T-cell (primary cell): ENCODE data around the gene ZWILCH. TPM values are rescaled to one million over a fixed set of nuclear protein-coding genes. Genes with fewer than 3 reads are reported as not detected.

Experiments
- ATAC-seq, 4 experiments: fragments of 200-7000 bp in 3 of 4; fragments of 150-1000 bp in 1 of 4; cut with Tn5 transposase; replicated peaks in 1 of 4; 1 replicate in 3 of 4; 2 replicates in 1 of 4; pipeline ENCODE4 v1.10.0; 2021; ENCODE audit warnings: moderate library complexity in 3 of 4, mild to moderate bottlenecking in 2 of 4, moderate number of reproducible peaks in 1 of 4
- CTCF ChIA-PET, 2 donors: fragments of 300-600 bp; sonication (Branson Sonifier 250); formaldehyde crosslinking; loops; one replicate each; lab custom pipeline; 2022; ENCODE audit warnings: antibody characterized with exemption in 2 of 2; lab: Charles Lee
- POLR2A ChIA-PET, 2 donors: fragments of 300-600 bp; sonication (Branson Sonifier 250); formaldehyde crosslinking; loops; one replicate each; lab custom pipeline; 2022; ENCODE audit warnings: antibody characterized with exemption in 2 of 2; lab: Charles Lee
- DNase-seq, 35 experiments: peaks; one replicate each; pipeline versions ENCODE4 v3.0.0 to v3.0.0-alpha.2; 2013 to 2023
- H3K27ac ChIP-seq: one replicate; pipeline ENCODE4 v1.5.1; 2013; ENCODE audit warnings: low read length
- H3K27me3 ChIP-seq, 2 experiments: replicated peaks in 1 of 2; 1 replicate in 1 of 2; 2 replicates in 1 of 2; pipeline versions ENCODE4 v1.6.1 to v1.7.0; 2013; ENCODE audit warnings: low read length in 1 of 2, mixed read lengths in 1 of 2; ENCODE audit not compliant: control insufficient read depth in 2 of 2, insufficient read depth in 2 of 2; ENCODE audit errors: extremely low read depth in 1 of 2
- H3K36me3 ChIP-seq, 2 donors: 1 replicate in 1 of 2; 2 replicates in 1 of 2; pipeline versions ENCODE4 v1.6.1 to v1.7.0; 2013; ENCODE audit warnings: low read length in 1 of 2; ENCODE audit not compliant: control insufficient read depth in 2 of 2, insufficient read depth in 1 of 2; ENCODE audit errors: extremely low read depth in 1 of 2
- H3K4me1 ChIP-seq, 2 experiments: 1 replicate in 1 of 2; 2 replicates in 1 of 2; pipeline versions ENCODE4 v1.6.1 to v1.7.0; 2013; ENCODE audit warnings: low read length in 2 of 2, mixed read lengths in 1 of 2; ENCODE audit not compliant: insufficient read depth in 2 of 2, control insufficient read depth in 1 of 2; ENCODE audit errors: extremely low read depth in 1 of 2
- H3K4me3 ChIP-seq, 2 donors: 1 replicate in 1 of 2; 2 replicates in 1 of 2; pipeline versions ENCODE4 v1.5.1 to v1.7.0; 2013; ENCODE audit warnings: mild to moderate bottlenecking in 2 of 2, low read length in 1 of 2, moderate library complexity in 1 of 2; ENCODE audit not compliant: control insufficient read depth in 1 of 2; ENCODE audit errors: extremely low read depth in 1 of 2
- H3K9me3 ChIP-seq: 2 replicates; pipeline ENCODE4 v1.7.0; 2013
- H3K27ac Mint-ChIP-seq, 2 donors: one replicate each; pipeline ENCODE4 v1.8.0; 2020 to 2021; ENCODE audit warnings: mild to moderate bottlenecking in 2 of 2, mixed read lengths in 2 of 2
- H3K27me3 Mint-ChIP-seq, 2 donors: one replicate each; pipeline ENCODE4 v1.8.0; 2021 to 2022; ENCODE audit warnings: mixed read lengths in 2 of 2
- H3K36me3 Mint-ChIP-seq: one replicate; pipeline ENCODE4 v1.8.0; 2021; ENCODE audit warnings: mixed read lengths
- H3K4me1 Mint-ChIP-seq, 3 donors: one replicate each; pipeline ENCODE4 v1.8.0; 2020 to 2022; ENCODE audit warnings: mixed read lengths in 3 of 3, mild to moderate bottlenecking in 1 of 3
- H3K4me3 Mint-ChIP-seq, 3 donors: one replicate each; pipeline ENCODE4 v1.8.0; 2020 to 2022; ENCODE audit warnings: mild to moderate bottlenecking in 3 of 3, mixed read lengths in 3 of 3, moderate library complexity in 3 of 3
- H3K9me3 Mint-ChIP-seq, 3 donors: one replicate each; pipeline ENCODE4 v1.8.0; 2020 to 2022; ENCODE audit warnings: mixed read lengths in 3 of 3
- WGBS: methylation state at CpG from one replicate; pipeline ENCODE4 v1.1.5; 2013; ENCODE audit warnings: missing lambda C conversion rate; ENCODE audit not compliant: insufficient coverage; 5-methylcytosine and 5-hydroxymethylcytosine counted together
- total RNA-seq, 35 experiments: library from RNA in 6 of 35; stranded (reverse) in 6 of 35; fragments of 120-200 nt in 1 of 35; gene quantifications; one replicate each; pipeline versions ENCODE4 v1.2.1 to v1.2.4 and lab custom pipeline; 2013 to 2026

Gene ZWILCH
- total RNA-seq, 5 donors from 2014 or later (not counting 1 experiment from before 2014, with no cell fraction given), result 4.9 to 9.2 (median 6.2) TPM

DNA sequence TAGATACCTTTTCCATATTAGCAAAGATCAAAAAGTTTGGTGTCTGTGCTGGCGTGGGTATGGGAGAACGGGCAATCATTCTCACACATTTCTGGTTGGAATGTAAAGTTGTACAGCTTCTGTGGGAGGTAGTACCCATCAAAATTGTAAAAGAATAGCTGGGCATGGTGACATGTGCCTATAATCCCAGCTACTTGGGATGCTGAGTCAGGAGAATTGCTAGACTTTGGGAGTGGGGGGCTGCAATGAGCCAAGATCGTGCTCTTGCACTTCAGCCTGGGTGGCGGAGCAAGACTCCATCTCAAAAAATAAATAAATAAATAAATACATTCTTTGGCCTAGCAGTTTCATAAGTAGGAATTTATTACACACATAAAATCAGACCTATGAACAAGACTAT lies 37.8 kb downstream of the ZWILCH start:
- no peaks in the 10 kb centered on the region for H3K27me3 Mint-ChIP-seq
- H3K4me1 Mint-ChIP-seq, result no peaks in the 10 kb centered on the region
- H3K9me3 Mint-ChIP-seq, result no peaks in the 10 kb centered on the region
- Histone ChIP-seq H3K27ac (no peak overlapping the region), H3K36me3 (peaks cover 0 to 19% of the 10 kb centered on the region in 2 donors), H3K4me1 (no peaks in the 10 kb centered on the region), H3K4me3 (no peak overlapping the region), H3K9me3 (no peaks in the 10 kb centered on the region), H3K27me3 (no peaks in the 10 kb centered on the region)
- WGBS, result 100% methylated on average over 2 of the region's 4 CpGs
- POLR2A ChIA-PET, result no interaction called here
- CTCF ChIA-PET, result no interaction called here
- ATAC-seq, result no peak
- DNase-seq, result no peak
- peaks cover 47% of the 10 kb centered on the region for H3K36me3 Mint-ChIP-seq
- no peak overlapping the region for H3K4me3 Mint-ChIP-seq
- no peak overlapping the region for H3K27ac Mint-ChIP-seq

DNA sequence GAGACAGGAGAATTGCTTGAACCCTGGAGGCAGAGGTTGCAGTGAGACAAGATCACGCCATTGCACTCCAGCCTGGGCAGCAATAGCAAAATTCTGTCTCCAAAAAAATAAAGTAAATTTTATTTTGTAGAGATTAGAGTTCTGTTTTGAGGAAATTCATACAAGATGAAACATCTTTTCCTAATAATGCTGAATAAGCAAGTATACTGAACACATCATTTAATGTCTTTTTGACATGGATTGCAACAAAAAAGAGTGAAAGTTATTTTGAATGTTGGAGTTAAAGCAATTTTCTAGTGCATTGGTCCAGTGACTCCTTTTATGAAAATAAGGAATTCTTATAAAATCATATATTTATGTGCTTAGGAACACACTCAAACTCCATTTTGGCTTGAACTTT lies 40.1 kb downstream of the ZWILCH start:
- DNase-seq (no peak), ATAC-seq (no peak)
- WGBS, result 100% methylated on average over 1 of the region's 1 CpG
- Mint-ChIP-seq H3K36me3 (peaks cover 45% of the 10 kb centered on the region), H3K4me3 (no peak overlapping the region), H3K4me1 (no peaks in the 10 kb centered on the region), H3K27ac (no peak overlapping the region), H3K9me3 (no peaks in the 10 kb centered on the region), H3K27me3 (no peaks in the 10 kb centered on the region)
- H3K4me3 ChIP-seq, result no peak overlapping the region
- H3K4me1 ChIP-seq, result no peaks in the 10 kb centered on the region
- POLR2A ChIA-PET, result no interaction called here
- CTCF ChIA-PET, result interaction anchor here in 1 of 2 donors (0.7 kb wide), 1 partner anchor 1502 kb away, joined by 3 read pairs; no protein-coding TSS in a partner anchor
- no peaks in the 10 kb centered on the region for H3K27me3 ChIP-seq
- H3K36me3 ChIP-seq, result peaks cover 0 to 9% of the 10 kb centered on the region in 2 donors
- no peak overlapping the region for H3K27ac ChIP-seq
- no peaks in the 10 kb centered on the region for H3K9me3 ChIP-seq

DNA sequence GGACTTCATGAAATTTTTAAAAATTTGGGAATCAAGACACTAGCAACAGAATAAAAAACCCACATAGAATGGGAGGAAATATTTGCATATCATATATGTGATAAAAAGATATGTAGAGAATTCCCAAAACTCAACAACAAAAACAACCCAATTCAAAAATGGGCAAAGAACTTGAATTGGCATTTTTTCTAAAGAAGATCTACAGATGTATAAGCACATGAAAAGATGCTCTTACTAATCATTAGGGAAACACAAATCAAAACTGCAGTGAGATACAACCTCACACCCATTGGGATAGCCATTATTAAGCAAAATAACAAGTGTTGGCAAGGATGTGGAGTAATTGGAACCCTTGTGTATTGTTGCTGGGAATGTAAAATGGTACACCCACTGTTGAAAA lies 50.6 kb downstream of the ZWILCH start:
- Mint-ChIP-seq H3K4me1 (no peaks in the 10 kb centered on the region), H3K27ac (no peak overlapping the region), H3K4me3 (no peak overlapping the region), H3K36me3 (peaks cover 12% of the 10 kb centered on the region), H3K9me3 (peaks cover 0 to 6% (median 4%) of the 10 kb centered on the region in 3 donors), H3K27me3 (no peaks in the 10 kb centered on the region)
- no peak overlapping the region for H3K4me3 ChIP-seq
- ChIA-PET POLR2A (no interaction called here), CTCF (no interaction called here)
- no peak for ATAC-seq
- no peak overlapping the region for H3K27ac ChIP-seq
- no peaks in the 10 kb centered on the region for H3K4me1 ChIP-seq
- DNase-seq, result no peak
- H3K9me3 ChIP-seq, result no peaks in the 10 kb centered on the region
- no peaks in the 10 kb centered on the region for H3K27me3 ChIP-seq
- H3K36me3 ChIP-seq, result no peaks in the 10 kb centered on the region

DNA sequence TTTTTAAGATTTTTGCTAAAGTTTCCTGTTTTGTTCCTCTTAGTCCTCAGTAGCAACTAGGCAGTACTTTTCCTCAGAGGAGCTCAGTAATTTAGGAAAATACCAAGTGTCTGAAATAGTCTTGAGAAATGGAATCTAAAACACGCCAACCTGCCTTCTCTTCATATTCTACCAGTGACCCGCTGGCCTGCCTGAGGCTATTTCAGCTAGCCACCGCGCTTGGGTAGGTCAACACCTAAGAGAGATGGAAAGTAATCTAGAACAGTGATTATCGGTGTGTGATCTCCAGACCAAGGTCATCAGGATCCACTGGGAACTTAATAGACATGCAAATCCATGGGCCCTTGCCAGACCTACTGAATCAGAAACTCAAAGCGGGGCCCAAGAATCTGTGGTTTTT lies 53.1 kb downstream of the ZWILCH start:
- H3K27me3 Mint-ChIP-seq, result no peaks in the 10 kb centered on the region
- CTCF ChIA-PET, result no interaction called here

DNA sequence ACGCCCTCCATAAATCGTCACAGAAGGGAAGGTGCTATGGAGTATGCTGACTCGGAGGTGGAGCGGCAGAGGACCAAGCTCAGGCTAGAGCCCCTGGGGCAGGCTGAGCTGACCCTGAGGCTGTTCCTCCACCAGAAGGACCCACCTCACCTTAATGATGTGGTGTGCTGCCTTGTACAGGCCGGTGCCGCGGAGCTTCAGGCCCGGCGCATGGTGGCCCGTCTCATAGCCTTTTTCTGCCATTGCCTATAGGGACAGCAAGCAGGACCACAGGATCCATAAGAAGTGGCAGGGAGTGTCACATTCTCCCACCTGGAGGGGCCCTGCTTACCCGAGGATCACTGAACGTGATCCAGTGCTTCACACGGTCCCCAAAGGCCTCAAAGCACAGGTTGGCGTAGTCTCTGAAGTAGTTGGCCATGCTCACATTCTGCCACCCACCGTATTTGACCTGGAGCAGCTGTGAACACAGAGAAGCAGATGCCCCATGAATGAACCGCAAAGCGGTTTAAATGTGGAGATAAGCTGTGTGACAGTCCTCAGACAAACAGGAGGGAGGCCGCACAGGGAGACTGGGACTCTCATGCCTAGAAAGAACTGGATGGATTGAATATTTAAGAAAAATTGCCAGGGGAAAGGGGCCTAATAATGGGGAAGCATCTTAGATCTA lies 55.9 kb downstream of the ZWILCH start:
- no peak overlapping the region for H3K27ac Mint-ChIP-seq
- CTCF ChIA-PET, result interaction anchor here in 1 of 2 donors (0.6 kb wide), 2 partner anchors 11 to 53 kb away, joined by 3 read pairs; no protein-coding TSS in a partner anchor
- no peaks in the 10 kb centered on the region for H3K9me3 Mint-ChIP-seq
- Histone ChIP-seq H3K27me3 (no peaks in the 10 kb centered on the region), H3K4me1 (no peaks in the 10 kb centered on the region), H3K9me3 (no peaks in the 10 kb centered on the region), H3K4me3 (no peak overlapping the region), H3K36me3 (no peaks in the 10 kb centered on the region), H3K27ac (no peak overlapping the region)
- WGBS, result 97% methylated on average over 16 of the region's 18 CpGs
- DNase-seq (no peak), ATAC-seq (no peak)
- no peaks in the 10 kb centered on the region for H3K27me3 Mint-ChIP-seq
- no peaks in the 10 kb centered on the region for H3K36me3 Mint-ChIP-seq
- no peak overlapping the region for H3K4me3 Mint-ChIP-seq
- H3K4me1 Mint-ChIP-seq, result no peaks in the 10 kb centered on the region
- POLR2A ChIA-PET, result no interaction called here

More for the DNA sequence above, 53.1 kb downstream of the ZWILCH start:
- H3K27me3 ChIP-seq, result no peaks in the 10 kb centered on the region
- Mint-ChIP-seq H3K27ac (no peak overlapping the region), H3K4me3 (no peak overlapping the region), H3K9me3 (peaks cover 0 to 6% (median 4%) of the 10 kb centered on the region in 3 donors), H3K36me3 (peaks cover 3% of the 10 kb centered on the region), H3K4me1 (no peaks in the 10 kb centered on the region)
- no peak overlapping the region for H3K27ac ChIP-seq
- POLR2A ChIA-PET, result no interaction called here
- H3K9me3 ChIP-seq, result no peaks in the 10 kb centered on the region
- no peak for DNase-seq
- no peak for ATAC-seq
- H3K4me1 ChIP-seq, result no peaks in the 10 kb centered on the region
- no peaks in the 10 kb centered on the region for H3K36me3 ChIP-seq
- WGBS, result 95% methylated on average over 3 of the region's 6 CpGs
- no peak overlapping the region for H3K4me3 ChIP-seq

DNA sequence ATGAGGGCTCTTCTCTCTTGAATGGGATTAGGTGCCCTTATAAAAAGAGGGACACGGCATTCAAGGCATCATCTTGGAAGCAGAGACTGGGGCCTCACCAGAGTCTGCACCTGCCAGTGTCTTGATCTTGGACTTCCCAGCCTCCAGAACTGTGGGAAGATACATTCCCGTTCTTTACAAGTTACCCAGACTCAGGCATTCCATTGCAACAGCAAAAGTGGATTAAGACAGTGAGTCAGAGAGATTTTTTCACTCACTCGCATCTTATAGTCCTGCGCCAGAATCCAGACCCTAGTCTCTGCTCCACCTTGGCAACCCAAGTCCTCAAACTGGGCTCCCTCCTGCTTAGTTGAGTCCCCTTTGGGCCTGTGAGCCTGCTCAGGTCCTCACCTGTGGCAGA lies 58.0 kb downstream of the ZWILCH start:
- Mint-ChIP-seq H3K27me3 (no peaks in the 10 kb centered on the region), H3K9me3 (no peaks in the 10 kb centered on the region), H3K4me3 (no peak overlapping the region), H3K36me3 (no peaks in the 10 kb centered on the region), H3K4me1 (peaks cover 4 to 8% (median 6%) of the 10 kb centered on the region in 3 donors), H3K27ac (no peak overlapping the region)
- no peaks in the 10 kb centered on the region for H3K9me3 ChIP-seq
- no peaks in the 10 kb centered on the region for H3K36me3 ChIP-seq
- 96% methylated on average over 3 of the region's 4 CpGs for WGBS
- DNase-seq (no peak), ATAC-seq (no peak)
- H3K4me1 ChIP-seq, result peaks cover 0 to 6% of the 10 kb centered on the region in 2 experiments
- H3K27ac ChIP-seq, result no peak overlapping the region
- CTCF ChIA-PET, result no interaction called here
- H3K27me3 ChIP-seq, result peaks cover 0 to 2% of the 10 kb centered on the region in 2 experiments
- H3K4me3 ChIP-seq, result no peak overlapping the region
- POLR2A ChIA-PET, result no interaction called here
